Vagina (tissue), 2 donors: Measurements from ENCODE around the gene TTBK1.

Source experiments
- POLR2A ChIP-seq, 2 donors: fragments of 450-650 bp; IDR thresholded peaks; one replicate each; pipeline ENCODE4 v1.6.1; 2017; ENCODE audit warnings: antibody characterized with exemption in 2 of 2, mild to moderate bottlenecking in 2 of 2, moderate library complexity in 2 of 2
- TF ChIP-seq, protein P1 (sequence below), 3 experiments: fragments of 450-650 bp in 2 of 3; fragments of 200-600 bp in 1 of 3; sonication (generic) in 1 of 3; IDR thresholded peaks; one replicate each; pipeline ENCODE4 v1.5.1; 2017 to 2019; ENCODE audit warnings: antibody characterized with exemption in 3 of 3, mild to moderate bottlenecking in 2 of 3, moderate library complexity in 2 of 3

DNA sequence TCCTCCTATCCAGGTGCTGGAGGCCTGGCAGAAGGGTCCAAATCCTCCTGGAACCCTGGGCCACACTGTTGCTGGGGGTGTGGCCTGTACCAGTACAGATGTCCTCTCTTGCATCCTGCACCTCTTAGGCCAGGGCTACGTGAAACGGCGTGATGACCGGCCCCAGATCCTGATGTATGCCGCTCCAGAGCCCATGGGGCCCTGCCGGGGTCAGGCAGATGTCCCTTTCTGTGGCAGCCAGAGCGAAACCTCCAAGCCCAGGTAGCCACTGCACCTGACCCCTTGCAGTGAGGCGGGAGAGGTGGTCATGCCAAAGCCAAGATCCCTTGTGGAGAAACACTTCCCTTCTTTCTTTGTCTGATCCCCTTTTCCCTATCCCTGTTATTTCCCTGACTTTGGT lies 28.2 kb upstream of the TTBK1 start:
- TF ChIP-seq, protein P1, sequence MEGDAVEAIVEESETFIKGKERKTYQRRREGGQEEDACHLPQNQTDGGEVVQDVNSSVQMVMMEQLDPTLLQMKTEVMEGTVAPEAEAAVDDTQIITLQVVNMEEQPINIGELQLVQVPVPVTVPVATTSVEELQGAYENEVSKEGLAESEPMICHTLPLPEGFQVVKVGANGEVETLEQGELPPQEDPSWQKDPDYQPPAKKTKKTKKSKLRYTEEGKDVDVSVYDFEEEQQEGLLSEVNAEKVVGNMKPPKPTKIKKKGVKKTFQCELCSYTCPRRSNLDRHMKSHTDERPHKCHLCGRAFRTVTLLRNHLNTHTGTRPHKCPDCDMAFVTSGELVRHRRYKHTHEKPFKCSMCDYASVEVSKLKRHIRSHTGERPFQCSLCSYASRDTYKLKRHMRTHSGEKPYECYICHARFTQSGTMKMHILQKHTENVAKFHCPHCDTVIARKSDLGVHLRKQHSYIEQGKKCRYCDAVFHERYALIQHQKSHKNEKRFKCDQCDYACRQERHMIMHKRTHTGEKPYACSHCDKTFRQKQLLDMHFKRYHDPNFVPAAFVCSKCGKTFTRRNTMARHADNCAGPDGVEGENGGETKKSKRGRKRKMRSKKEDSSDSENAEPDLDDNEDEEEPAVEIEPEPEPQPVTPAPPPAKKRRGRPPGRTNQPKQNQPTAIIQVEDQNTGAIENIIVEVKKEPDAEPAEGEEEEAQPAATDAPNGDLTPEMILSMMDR (IDR thresholded peaks at IDR 0.05) = no peak
- TF ChIP-seq POLR2A (IDR thresholded peaks at IDR 0.05) = no peak
